ENCODE data around the gene TSPEAR. TPM values are rescaled to one million over a fixed set of nuclear protein-coding genes. Genes with fewer than 3 reads are reported as not detected.

Gene TSPEAR
- total RNA-seq, 4 donors from 2014 or later, result 0.21 to 1.3 (median 0.69) TPM

GRCh38 chr21:44456915-44457736 lies 254.2 kb downstream of the TSPEAR start:
- TF ChIP-seq CTCF (IDR thresholded peaks at IDR 0.05) (no peak), POLR2A (IDR thresholded peaks at IDR 0.05) (no peak)
- Histone ChIP-seq H3K4me3 (replicated peaks in 1 of 3) (no peak overlapping the region), H3K27me3 (no peaks in the 10 kb centered on the region), H3K36me3 (no peaks in the 10 kb centered on the region), H3K27ac (no peak overlapping the region), H3K4me1 (peaks cover 0 to 9% of the 10 kb centered on the region in 2 donors), H3K9me3 (no peaks in the 10 kb centered on the region)
- 95 to 98% methylated on average over 30 to 40 of the region's 44 CpGs for WGBS, 2 donors
- DNase-seq, result no peak
- intact Hi-C loops (cut with DNase I), result no loop called here

DNA sequence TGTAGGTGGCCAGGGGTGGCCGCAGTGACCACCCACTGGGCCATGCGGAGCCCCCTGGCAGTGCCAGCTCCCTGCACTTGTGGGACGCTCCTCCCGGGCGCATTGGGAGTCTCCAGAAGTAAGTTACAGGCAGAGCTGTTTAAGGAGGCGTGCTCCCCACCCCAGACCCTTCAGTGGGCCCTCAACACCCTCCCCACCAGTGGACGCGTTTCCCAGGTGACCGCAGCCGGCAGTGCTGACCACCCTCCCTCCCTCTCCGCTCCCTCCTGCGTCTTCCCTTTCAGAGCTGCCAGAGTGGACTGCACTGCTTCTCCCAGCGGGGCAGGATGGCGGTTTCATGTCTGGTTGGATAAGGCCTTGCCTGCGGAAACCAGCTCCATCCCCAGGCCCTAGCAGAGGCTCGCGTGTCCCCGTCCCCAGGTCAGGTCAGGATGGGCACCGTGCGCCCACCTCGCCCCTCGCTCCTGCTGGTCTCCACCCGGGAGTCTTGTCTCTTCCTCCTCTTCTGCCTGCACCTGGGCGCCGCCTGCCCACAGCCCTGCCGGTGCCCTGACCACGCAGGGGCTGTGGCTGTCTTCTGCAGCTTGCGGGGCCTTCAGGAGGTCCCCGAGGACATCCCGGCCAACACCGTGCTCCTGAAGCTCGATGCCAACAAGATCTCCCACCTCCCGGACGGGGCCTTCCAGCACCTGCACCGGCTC lies 255.0 kb downstream of the TSPEAR start:
- H3K27ac ChIP-seq, result no peak overlapping the region
- WGBS, 2 donors, result 82 to 86% methylated on average over 27 to 33 of the region's 35 CpGs
- no peaks in the 10 kb centered on the region for H3K27me3 ChIP-seq
- DNase-seq, result no peak
- H3K4me3 ChIP-seq (replicated peaks in 1 of 3), result peak overlapping the region in 1 of 3 donors; percentile 36
- intact Hi-C loops (cut with DNase I), result no loop called here
- TF ChIP-seq POLR2A (IDR thresholded peaks at IDR 0.05), result no peak
- no peak for TF ChIP-seq CTCF (IDR thresholded peaks at IDR 0.05)
- no peaks in the 10 kb centered on the region for H3K9me3 ChIP-seq
- H3K36me3 ChIP-seq, result no peaks in the 10 kb centered on the region
- peaks cover 0 to 9% of the 10 kb centered on the region in 2 donors for H3K4me1 ChIP-seq

- Histone ChIP-seq H3K36me3 (no peaks in the 10 kb centered on the region), H3K9me3 (no peaks in the 10 kb centered on the region), H3K27ac (no peak overlapping the region), H3K4me1 (peaks cover 0 to 9% of the 10 kb centered on the region in 2 donors), H3K27me3 (no peaks in the 10 kb centered on the region), H3K4me3 (replicated peaks in 1 of 3) (peak overlapping the region in 2 of 3 donors; percentile 36 to 44)
- no peak for TF ChIP-seq POLR2A (IDR thresholded peaks at IDR 0.05)
- TF ChIP-seq CTCF (IDR thresholded peaks at IDR 0.05), result no peak
- intact Hi-C loops (cut with DNase I), result no loop called here
- WGBS, 2 donors, result 0% methylated on average over 2 of the region's 72 CpGs; no CpG with 5 or more reads in 1 of the 2 donors
- DNase-seq, result peak; percentile 16 to 28
Measured at GRCh38 chr21:44455524-44456213, 255.7 kb downstream of the TSPEAR start.

GRCh38 chr21:44454747-44455523 lies 256.4 kb downstream of the TSPEAR start, which contains the start of gene LRRC3:
Gene LRRC3, plus strand, starts transcription at chr21:44455510. Its CDS starts 1,135 bp downstream, at chr21:44456645.
- 9 to 25% methylated on average over 7 to 25 of the region's 45 CpGs for WGBS, 2 donors
- H3K27ac ChIP-seq, result no peak within 1 kb of the TSS
- peaks cover 0 to 9% of the 10 kb centered on the region in 2 donors for H3K4me1 ChIP-seq
- peak; percentile 57 to 69 for DNase-seq
- TF ChIP-seq CTCF (IDR thresholded peaks at IDR 0.05), result no peak
- TF ChIP-seq POLR2A (IDR thresholded peaks at IDR 0.05), result no peak
- peak within 1 kb of the TSS in 2 of 3 donors; percentile 36 to 44 for H3K4me3 ChIP-seq (replicated peaks in 1 of 3)
- no peaks in the 10 kb centered on the region for H3K36me3 ChIP-seq
- no peaks in the 10 kb centered on the region for H3K9me3 ChIP-seq
- no peaks in the 10 kb centered on the region for H3K27me3 ChIP-seq
- intact Hi-C loops (cut with DNase I), result no loop called here

Measured in thyroid gland (tissue), 4 donors.